Peyer's patch (tissue), 4 donors: ENCODE measurements around the gene ACVR1.

Experiments used
- CTCF ChIP-seq, 6 experiments: fragments of 450-650 bp in 4 of 6; fragments of 200-600 bp in 2 of 6; sonication (generic) in 1 of 6; IDR thresholded peaks; one replicate each; pipeline ENCODE4 v1.5.1; 2017 to 2019; ENCODE audit warnings: antibody characterized with exemption in 6 of 6, mild to moderate bottlenecking in 3 of 6, moderate library complexity in 1 of 6
- POLR2A ChIP-seq, 2 donors: fragments of 450-650 bp; IDR thresholded peaks; one replicate each; pipeline ENCODE4 v1.5.1; 2017; ENCODE audit warnings: antibody characterized with exemption in 2 of 2, mild to moderate bottlenecking in 2 of 2, moderate library complexity in 2 of 2

GRCh38 chr2:157784823-157785175 is 91.3 kb downstream of the ACVR1 start:
- TF ChIP-seq CTCF (IDR thresholded peaks at IDR 0.05) (no peak), POLR2A (IDR thresholded peaks at IDR 0.05) (no peak)
